Ectodermal cell (in vitro differentiated cells): ENCODE data around the gene IQGAP3.

Experiments
- H3K27ac ChIP-seq: 2 replicates; pipeline ENCODE4 v1.7.0; 2013; ENCODE audit warnings: mild to moderate bottlenecking, low read depth, low read length; ENCODE audit not compliant: insufficient read depth, poor library complexity, severe bottlenecking
- H3K27me3 ChIP-seq: 2 replicates; pipeline ENCODE4 v1.7.0; 2013; ENCODE audit warnings: mild to moderate bottlenecking, low read length; ENCODE audit not compliant: insufficient read depth, control insufficient read depth, poor library complexity, severe bottlenecking
- H3K36me3 ChIP-seq: one replicate; pipeline ENCODE4 v1.7.0; 2013; ENCODE audit warnings: low read length; ENCODE audit not compliant: control insufficient read depth, insufficient read depth
- H3K4me1 ChIP-seq: one replicate; pipeline ENCODE4 v1.7.0; 2013; ENCODE audit warnings: low read length; ENCODE audit not compliant: control insufficient read depth, insufficient read depth
- H3K4me3 ChIP-seq: 2 replicates; pipeline ENCODE4 v1.7.0; 2013; ENCODE audit warnings: low read depth, low read length, control low read depth; ENCODE audit not compliant: insufficient read depth
- H3K9me3 ChIP-seq: 2 replicates; pipeline ENCODE4 v1.7.0; 2013; ENCODE audit warnings: mild to moderate bottlenecking, low read length, moderate library complexity; ENCODE audit not compliant: control insufficient read depth
- WGBS, 2 experiments: methylation state at CpG; one replicate each; pipeline ENCODE4 v1.1.7; 2013; ENCODE audit warnings: missing lambda C conversion rate in 2 of 2; 5-methylcytosine and 5-hydroxymethylcytosine counted together

IQGAP3 gene

DNA sequence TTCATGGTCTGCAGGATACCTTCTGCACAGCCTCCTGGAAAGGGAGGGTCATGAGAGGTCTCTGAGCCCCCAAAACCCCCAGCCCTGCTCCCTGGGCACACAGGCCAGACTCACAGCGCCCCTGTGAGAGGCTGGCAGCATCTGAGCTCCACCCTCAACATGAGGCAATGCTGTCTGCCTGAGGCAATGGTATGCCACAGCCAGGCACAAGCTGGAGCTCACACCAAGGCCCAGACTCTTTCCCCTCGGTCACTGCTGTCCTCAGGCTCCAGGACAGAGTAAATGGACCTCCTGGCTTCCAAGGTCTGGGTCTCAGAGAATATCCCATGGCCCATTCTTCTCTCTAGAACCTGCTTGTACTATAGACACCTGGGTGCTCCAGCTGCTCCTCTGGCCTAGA, 89.0 kb downstream of the IQGAP3 start:
- WGBS, 2 experiments, result 94 to 96% methylated on average over 2 of the region's 2 CpGs
- no peak overlapping the region for H3K27ac ChIP-seq
- no peak overlapping the region for H3K4me3 ChIP-seq
- peaks cover 8% of the 10 kb centered on the region for H3K4me1 ChIP-seq
- no peaks in the 10 kb centered on the region for H3K9me3 ChIP-seq
- no peaks in the 10 kb centered on the region for H3K27me3 ChIP-seq
- peaks cover 6% of the 10 kb centered on the region for H3K36me3 ChIP-seq

DNA sequence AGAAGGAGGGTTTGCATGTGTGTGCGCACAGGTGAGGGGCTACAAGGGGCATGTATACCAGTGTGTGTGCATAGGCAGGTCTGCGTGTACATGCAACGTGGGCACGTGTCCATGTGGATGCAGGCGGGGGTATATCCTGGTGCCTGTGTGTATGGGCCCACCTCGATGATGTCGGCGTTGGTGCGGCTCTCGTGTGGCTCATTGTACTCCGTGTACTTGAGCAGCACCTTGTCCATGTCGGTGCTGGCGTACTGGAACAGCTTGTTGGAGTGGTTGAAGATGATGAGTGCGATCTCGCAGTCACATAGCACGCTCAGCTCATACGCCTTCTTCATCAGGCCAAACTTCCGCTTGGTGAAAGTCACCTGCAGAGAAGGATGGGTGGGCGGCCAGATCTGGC, 90.1 kb downstream of the IQGAP3 start:
- no peak overlapping the region for H3K4me3 ChIP-seq
- H3K27me3 ChIP-seq, result no peaks in the 10 kb centered on the region
- H3K9me3 ChIP-seq, result no peaks in the 10 kb centered on the region
- H3K36me3 ChIP-seq, result peaks cover 6% of the 10 kb centered on the region
- no peak overlapping the region for H3K27ac ChIP-seq
- no peaks in the 10 kb centered on the region for H3K4me1 ChIP-seq
- 96 to 97% methylated on average over 19 of the region's 19 CpGs for WGBS, 2 experiments

DNA sequence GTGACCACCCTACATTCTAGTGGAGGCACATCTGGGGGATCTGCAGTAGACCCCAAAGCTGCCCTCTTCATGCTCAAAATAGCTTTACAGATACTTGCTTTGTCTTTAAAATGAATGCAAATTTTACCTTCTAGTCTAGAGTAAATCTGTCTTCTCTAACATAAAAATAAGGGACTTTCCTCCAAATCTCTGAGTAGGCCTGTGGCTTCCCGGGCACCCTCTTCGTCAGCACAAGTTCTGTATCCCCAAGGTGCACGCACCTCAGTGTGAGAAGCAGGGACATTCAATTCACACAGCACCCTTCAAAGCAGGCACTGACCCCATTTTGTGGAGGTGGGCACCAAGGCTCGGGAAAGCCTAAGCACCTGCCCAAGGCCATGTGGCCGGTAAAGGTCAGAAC, 90.8 kb downstream of the IQGAP3 start:
- Histone ChIP-seq H3K4me3 (no peak overlapping the region), H3K27ac (no peak overlapping the region), H3K4me1 (no peaks in the 10 kb centered on the region), H3K36me3 (peaks cover 6% of the 10 kb centered on the region), H3K9me3 (no peaks in the 10 kb centered on the region), H3K27me3 (no peaks in the 10 kb centered on the region)
- WGBS, 2 experiments, result 91 to 96% methylated on average over 5 of the region's 5 CpGs

DNA sequence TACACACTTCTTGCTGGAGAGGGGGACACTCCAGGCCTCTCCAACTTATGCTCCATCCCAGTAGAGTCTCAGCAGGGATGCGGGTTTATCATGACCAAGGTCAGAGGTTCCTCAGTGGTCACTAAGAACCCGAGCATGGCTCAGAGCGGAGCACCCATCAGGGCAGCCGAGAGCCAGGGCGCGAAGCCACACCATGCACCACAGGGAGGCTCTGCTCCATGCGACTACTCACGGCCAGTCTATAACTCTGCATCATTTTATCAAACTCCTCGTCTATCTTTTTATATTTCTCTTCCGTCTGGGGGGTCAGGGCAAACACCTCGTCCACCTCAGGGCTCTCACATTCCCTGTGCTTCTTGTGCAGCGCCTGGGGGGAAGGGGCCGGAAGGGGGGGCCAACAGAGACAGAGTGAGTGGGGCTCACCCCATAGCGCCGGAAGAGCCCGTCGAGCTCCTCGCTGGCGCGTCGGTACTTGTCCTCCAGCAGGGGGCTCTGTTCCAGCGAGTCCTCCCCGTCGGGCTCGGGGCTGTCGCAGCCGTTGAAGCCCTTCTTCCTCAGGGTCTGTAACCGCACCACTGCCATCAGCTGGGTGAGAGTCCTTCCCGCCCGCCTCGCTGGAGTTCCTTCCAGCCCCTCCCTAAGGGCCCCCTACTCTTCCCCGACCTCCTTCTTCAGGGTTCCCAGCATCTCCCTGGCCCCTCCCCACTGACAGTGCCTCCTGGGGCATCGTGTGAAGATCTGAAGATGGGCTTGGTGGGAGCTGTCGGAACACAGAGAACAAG, 91.8 kb downstream of the IQGAP3 start:
- H3K9me3 ChIP-seq, result no peaks in the 10 kb centered on the region
- H3K36me3 ChIP-seq, result peaks cover 6% of the 10 kb centered on the region
- H3K27me3 ChIP-seq, result no peaks in the 10 kb centered on the region
- no peaks in the 10 kb centered on the region for H3K4me1 ChIP-seq
- no peak overlapping the region for H3K4me3 ChIP-seq
- no peak overlapping the region for H3K27ac ChIP-seq
- 43% methylated on average over 34 of the region's 34 CpGs for WGBS, 2 experiments

DNA sequence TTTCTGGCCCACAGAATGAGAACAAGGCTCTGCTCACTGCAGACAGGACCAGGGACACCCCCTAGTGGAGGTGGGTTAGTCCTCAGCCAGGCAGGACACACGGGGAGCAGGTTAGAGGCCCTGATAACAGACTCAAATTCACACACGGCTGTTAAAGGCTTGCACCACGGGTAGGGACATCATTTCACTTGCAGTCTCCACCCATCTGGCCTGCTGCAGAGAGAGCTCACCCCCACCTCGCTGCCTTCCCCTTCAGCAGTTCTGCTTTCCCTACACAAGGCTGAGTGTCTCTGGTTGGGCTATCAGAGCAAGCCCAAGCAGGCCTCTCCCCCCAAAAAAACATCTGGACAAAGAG, 92.4 kb downstream of the IQGAP3 start:
- no peaks in the 10 kb centered on the region for H3K9me3 ChIP-seq
- WGBS, 2 experiments, result 74 to 76% methylated on average over 4 of the region's 4 CpGs
- no peaks in the 10 kb centered on the region for H3K4me1 ChIP-seq
- H3K36me3 ChIP-seq, result peaks cover 9% of the 10 kb centered on the region
- no peak overlapping the region for H3K4me3 ChIP-seq
- no peak overlapping the region for H3K27ac ChIP-seq
- no peaks in the 10 kb centered on the region for H3K27me3 ChIP-seq

DNA sequence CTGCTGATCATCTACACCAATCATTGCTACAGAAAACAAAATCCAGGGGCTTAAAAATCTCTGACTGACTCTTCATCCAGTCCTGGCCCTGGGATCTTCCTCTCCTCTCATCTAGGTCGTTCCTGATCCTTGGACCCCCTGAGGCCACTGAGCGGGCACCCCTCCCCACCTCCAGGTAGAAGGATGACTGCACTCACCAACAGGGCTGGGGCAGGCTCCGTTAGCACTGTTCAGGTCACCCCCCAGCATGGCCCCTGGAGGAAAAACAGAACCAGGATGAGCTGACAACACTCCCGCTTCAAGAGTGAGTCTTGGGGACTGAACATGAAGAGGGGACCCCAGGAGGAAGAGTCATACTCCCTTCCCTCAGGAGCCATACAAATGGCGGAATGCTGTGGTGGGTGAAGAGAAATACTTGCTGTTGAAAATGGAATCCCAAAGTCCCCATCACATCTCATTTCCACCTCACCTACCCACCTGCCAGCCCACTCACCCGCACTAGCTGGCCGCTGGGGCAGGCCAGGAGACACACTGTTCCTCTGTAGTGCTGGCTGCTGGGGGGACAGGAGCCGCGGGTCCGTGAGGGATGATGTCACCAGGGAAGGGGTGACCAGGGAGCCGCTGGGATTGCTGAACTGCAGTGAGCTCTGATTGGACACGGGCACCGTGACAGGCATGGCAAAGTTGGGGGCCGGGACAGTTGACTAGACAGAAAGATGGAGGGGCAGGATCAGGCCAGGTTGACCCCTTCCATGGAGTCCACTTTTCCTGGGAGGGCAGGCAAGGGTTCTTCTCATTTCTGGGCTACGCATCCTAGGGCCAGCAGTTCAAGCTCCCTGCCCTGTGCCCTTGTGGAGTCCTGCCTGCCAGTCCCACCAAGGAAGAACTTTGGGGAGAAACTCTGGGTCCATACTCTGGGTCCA, 93.0 kb downstream of the IQGAP3 start:
- H3K27ac ChIP-seq, result no peak overlapping the region
- peaks cover 9% of the 10 kb centered on the region for H3K36me3 ChIP-seq
- H3K4me3 ChIP-seq, result no peak overlapping the region
- no peaks in the 10 kb centered on the region for H3K27me3 ChIP-seq
- H3K4me1 ChIP-seq, result no peaks in the 10 kb centered on the region
- WGBS, 2 experiments, result 93 to 94% methylated on average over 14 of the region's 15 CpGs
- H3K9me3 ChIP-seq, result no peaks in the 10 kb centered on the region

DNA sequence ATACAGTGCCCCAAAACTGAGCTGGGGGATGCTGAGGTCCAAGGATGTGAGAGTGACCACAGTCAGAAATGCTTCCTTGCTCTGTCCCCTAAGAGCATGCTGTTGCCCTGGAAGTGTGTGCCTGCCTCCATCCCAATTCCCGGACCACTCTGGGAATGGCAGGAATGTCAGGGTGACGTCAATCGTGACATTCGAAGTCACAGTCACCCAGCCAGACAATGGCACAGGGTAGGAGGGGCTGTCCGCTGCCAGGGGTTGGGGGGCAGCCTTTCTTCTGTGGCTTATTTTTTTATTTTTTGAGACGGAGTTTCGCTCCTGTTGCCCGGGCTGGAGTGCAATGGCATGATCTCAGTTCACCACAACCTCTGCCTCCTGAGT, 94.1 kb downstream of the IQGAP3 start:
- Histone ChIP-seq H3K27me3 (no peaks in the 10 kb centered on the region), H3K4me3 (no peak overlapping the region), H3K9me3 (no peaks in the 10 kb centered on the region), H3K27ac (no peak overlapping the region), H3K4me1 (no peaks in the 10 kb centered on the region), H3K36me3 (peaks cover 13% of the 10 kb centered on the region)
- 95 to 96% methylated on average over 8 of the region's 8 CpGs for WGBS, 2 experiments

DNA sequence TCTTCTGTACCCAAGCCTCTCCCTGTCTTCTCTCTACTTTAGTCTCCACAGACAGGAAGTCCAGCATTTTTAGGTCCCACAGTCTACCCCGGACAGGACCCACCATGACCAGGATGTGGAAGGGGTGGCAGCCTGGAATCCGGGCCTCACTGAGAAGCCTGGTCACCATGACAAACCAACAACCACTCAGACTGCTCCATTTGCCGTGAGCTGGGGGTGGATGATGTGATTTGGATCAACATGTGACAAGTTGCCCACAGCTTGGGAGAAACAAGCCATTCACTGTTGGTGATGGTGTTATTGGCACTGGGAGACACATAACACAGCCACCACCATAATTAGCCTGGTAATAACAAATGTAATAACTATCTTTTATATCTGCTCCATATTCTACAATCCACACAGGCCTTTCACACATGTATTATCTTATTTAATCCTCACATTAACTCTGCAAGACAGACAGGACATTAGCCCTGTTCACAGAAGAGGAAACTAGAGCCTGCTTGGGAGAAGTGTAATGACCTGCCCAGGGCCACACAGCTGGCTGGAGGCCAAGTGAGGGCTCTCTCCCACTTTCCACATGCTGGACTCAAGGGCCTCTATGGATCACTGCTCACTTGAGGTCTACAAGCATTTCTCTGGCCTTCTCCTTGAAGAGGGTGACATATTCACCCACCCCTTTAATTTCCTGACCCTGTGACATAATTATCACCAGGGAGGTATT, 94.7 kb downstream of the IQGAP3 start:
- Histone ChIP-seq H3K27me3 (no peaks in the 10 kb centered on the region), H3K27ac (no peak overlapping the region), H3K4me1 (no peaks in the 10 kb centered on the region), H3K9me3 (no peaks in the 10 kb centered on the region), H3K4me3 (no peak overlapping the region), H3K36me3 (peaks cover 13% of the 10 kb centered on the region)
- WGBS, 2 experiments, result 92 to 96% methylated on average over 2 to 3 of the region's 3 CpGs

DNA sequence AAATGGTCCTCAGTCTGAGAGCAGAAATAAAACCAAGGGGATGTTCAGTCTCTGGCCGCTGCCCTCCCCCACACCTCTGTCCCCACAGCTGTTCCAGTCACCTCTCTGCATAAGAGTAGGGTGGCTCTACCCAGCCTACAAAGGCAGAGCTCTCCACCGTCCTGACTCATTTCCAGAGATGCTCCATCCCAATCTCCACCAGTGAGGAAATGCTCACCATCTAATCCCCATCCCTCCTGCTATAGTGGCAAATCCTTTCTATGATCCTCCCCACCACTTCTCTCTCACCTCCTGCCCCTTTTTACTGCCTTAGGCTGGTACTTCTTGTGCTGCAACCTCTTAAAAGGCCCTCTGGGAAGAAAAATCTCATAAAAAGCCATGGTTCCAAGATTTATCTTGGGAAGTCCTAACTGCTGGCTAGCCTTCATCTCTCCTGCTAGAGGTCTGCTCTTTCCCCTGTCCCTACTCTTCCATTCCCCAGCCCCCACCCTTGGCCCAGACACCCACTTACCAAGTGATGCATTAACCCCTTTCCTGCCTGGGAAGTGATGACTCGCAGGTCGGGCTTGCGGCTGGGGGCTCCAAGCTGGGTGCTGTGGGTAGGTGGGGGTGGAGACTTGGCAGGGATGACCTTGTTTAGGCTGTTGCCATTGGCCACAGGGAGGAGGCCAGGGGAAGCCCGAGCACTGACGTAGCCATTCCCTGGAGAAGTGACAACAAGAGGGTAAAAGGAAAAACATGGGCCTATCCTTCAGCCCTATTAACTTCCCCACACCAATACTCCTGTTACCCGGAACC, 95.7 kb downstream of the IQGAP3 start:
- Histone ChIP-seq H3K4me3 (no peak overlapping the region), H3K27me3 (no peaks in the 10 kb centered on the region), H3K4me1 (no peaks in the 10 kb centered on the region), H3K27ac (no peak overlapping the region), H3K36me3 (peaks cover 7% of the 10 kb centered on the region), H3K9me3 (no peaks in the 10 kb centered on the region)
- WGBS, 2 experiments, result 60 to 63% methylated on average over 8 of the region's 8 CpGs
